Myocyte (in vitro differentiated cells): ENCODE measurements around the gene IRF2. TPM values are rescaled to one million over a fixed set of nuclear protein-coding genes. Genes with fewer than 3 reads are reported as not detected.

Experiments used
- DNase-seq: peaks from one replicate; pipeline ENCODE4 v3.0.0-alpha.2; 2012; ENCODE audit warnings: low read depth
- total RNA-seq: library from RNA; depleted of rRNA; stranded (reverse); fragments of >200 nt; gene quantifications from 2 replicates; pipeline ENCODE4 v1.2.3, GENCODE V29; 2014

IRF2 gene
- total RNA-seq, 1 donor from 2014 or later, result 19.1 TPM

GRCh38 chr4:184475096-184475461, 729 bp upstream of the IRF2 start:
- DNase-seq, result peak; percentile 57

- peak; percentile 41 for DNase-seq
Observed at GRCh38 chr4:184473499-184474262, 669 bp downstream of the IRF2 start.

GRCh38 chr4:184472614-184473498, 1.5 kb downstream of the IRF2 start:
- peak; percentile 84 for DNase-seq

GRCh38 chr4:184471881-184472613, 2.3 kb downstream of the IRF2 start:
- no peak for DNase-seq

GRCh38 chr4:184470785-184471110, 3.6 kb downstream of the IRF2 start:
- DNase-seq, result no peak

GRCh38 chr4:184466634-184467033, 7.7 kb downstream of the IRF2 start:
- no peak for DNase-seq

- DNase-seq, result no peak
Observed at GRCh38 chr4:184464759-184465454, 9.4 kb downstream of the IRF2 start.

GRCh38 chr4:184463856-184464255, 10.5 kb downstream of the IRF2 start:
- DNase-seq, result no peak

GRCh38 chr4:184463158-184463557, 11.2 kb downstream of the IRF2 start:
- no peak for DNase-seq

GRCh38 chr4:184462724-184463123, 11.6 kb downstream of the IRF2 start:
- no peak for DNase-seq

GRCh38 chr4:184461711-184462441, 12.5 kb downstream of the IRF2 start:
- no peak for DNase-seq

GRCh38 chr4:184460499-184461285, 13.7 kb downstream of the IRF2 start:
- DNase-seq, result no peak

GRCh38 chr4:184459413-184459812, 14.9 kb downstream of the IRF2 start:
- no peak for DNase-seq

GRCh38 chr4:184457535-184458249, 16.7 kb downstream of the IRF2 start:
- no peak for DNase-seq

GRCh38 chr4:184456337-184456736, 18.0 kb downstream of the IRF2 start:
- DNase-seq, result no peak

GRCh38 chr4:184455299-184455698, 19.1 kb downstream of the IRF2 start:
- no peak for DNase-seq

- no peak for DNase-seq
Observed at GRCh38 chr4:184453365-184454160, 20.8 kb downstream of the IRF2 start.

- DNase-seq, result no peak
Observed at GRCh38 chr4:184452740-184453139, 21.6 kb downstream of the IRF2 start.
